B cell (primary cell): Measurements from ENCODE around the gene USP7. TPM values are rescaled to one million over a fixed set of nuclear protein-coding genes. Genes with fewer than 3 reads are reported as not detected.

ENCODE experiments used
- polyA plus RNA-seq: library from polyadenylated mRNA; depleted of rRNA; stranded (reverse); fragments of >200 nt; gene quantifications from 2 replicates; pipeline ENCODE4 v1.2.3, GENCODE V29; 2012
- total RNA-seq, 2 donors: library from RNA; stranded (reverse); fragments of 120-200 nt in 1 of 2; gene quantifications; 1 replicate in 1 of 2; 2 replicates in 1 of 2; pipeline versions ENCODE4 v1.2.3 to v1.2.4, GENCODE V29; 2013 to 2022

The USP7 gene
- total and polyA plus RNA-seq, 2 donors (not counting 1 experiment from before 2014, with no cell fraction given): 27.4 to 223 TPM

Other genes with a start within 250 kb of the USP7 start
- 13.9 and 16.7 TPM in 2 replicates for gene TMEM186, start 166.3 kb downstream of the USP7 start, total RNA-seq
- 4.2 and 5.8 TPM in 2 replicates for gene TMEM186, start 166.3 kb downstream of the USP7 start, polyA plus RNA-seq
- gene PMM2, start 166.1 kb downstream of the USP7 start, total RNA-seq: 45.3 and 47.5 TPM in 2 replicates
- 15.8 and 16.3 TPM in 2 replicates for gene PMM2, start 166.1 kb downstream of the USP7 start, polyA plus RNA-seq
- 63.1 and 64.2 TPM in 2 replicates for gene CARHSP1, start 94.9 kb downstream of the USP7 start, total RNA-seq
- gene CARHSP1, start 94.9 kb downstream of the USP7 start, polyA plus RNA-seq: 26.5 and 27.4 TPM in 2 replicates
- not detected in 2 replicates for gene LITAFD, start 81.6 kb downstream of the USP7 start, total RNA-seq
- gene LITAFD, start 81.6 kb downstream of the USP7 start, polyA plus RNA-seq: not detected in 2 replicates
- 99.2 and 101 TPM in 2 replicates for gene HAPSTR1, start 127.7 kb upstream of the USP7 start, total RNA-seq
- gene HAPSTR1, start 127.7 kb upstream of the USP7 start, polyA plus RNA-seq: 35.5 and 68.0 TPM in 2 replicates